GM19324 (cell line): Measurements from ENCODE around the gene CFL2.

Experiments used
- ATAC-seq: cut with Tn5 transposase; IDR thresholded peaks from one replicate; pipeline ENCODE4 v1.9.1; 2021; ENCODE audit warnings: mild to moderate bottlenecking, moderate library complexity; ENCODE audit not compliant: unreplicated experiment, low FRiP score

CFL2 gene

DNA sequence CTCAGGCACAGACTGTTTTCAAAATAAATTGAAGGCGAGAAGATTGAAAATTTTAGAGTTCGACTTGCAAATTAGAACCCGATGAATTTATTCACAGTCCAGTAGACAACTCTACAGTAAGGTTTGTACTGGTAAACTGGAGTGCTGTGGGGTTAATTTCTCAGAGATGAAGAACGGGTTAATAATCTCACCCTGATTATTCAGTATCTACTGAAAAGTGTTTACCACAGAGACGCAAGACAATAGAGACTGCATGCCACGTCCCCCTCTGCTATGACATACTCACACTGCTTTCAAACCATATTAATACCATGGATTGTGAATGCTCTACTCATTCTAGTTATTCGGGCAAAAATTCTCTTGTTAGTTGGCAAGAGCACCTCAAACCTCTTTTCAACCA is 36.1 kb downstream of the CFL2 start:
- ATAC-seq = no peak

DNA sequence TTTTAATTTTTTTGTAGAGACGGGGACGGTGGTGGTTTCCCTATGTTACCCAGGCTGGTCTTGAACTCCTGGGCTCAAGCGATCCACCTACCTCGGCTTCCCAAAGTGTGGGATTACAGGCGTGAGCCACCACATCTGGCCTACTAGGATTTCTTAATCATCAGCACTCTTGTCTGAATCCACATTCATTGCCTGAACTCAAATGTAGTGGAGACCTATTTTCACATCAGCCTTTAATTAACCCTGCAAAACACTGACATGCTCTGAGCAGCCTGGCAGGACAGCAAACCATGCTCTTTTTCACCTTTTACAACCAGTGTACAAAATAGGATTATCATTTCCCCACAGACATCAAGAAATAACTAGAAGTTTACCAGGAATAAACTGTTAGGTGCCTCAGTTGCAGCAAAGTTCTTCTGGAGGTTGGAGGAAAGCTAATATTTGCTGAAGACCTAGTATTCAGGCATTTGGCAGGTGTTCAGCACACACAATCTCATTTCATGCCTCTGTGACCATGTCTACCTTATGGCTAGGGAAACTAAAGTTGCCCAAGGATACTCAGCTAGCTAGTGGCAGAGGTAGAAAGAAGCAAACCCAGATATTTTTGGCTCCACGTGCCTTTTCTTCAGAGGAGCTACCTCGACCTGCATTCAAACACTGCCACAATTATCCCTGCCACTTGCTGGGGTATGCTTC is 37.7 kb downstream of the CFL2 start:
- no peak for ATAC-seq

DNA sequence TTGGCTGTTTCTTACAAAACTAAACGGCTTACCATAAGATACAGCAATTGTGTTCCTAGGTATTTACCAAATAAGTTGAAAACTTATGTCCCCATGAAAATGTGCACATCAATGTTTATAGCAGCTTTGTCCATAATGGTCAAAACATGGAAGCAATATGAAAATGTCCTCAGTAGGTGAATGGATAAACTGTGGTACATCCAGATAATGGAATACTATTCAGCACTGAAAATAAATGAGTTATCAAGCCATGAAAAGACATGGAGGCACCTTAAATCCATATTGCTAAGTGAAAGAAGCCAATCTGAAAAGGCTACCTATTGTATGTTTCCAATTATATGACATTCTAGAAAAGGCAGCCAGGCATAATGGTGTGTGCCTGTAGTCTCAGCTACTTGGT is 40.7 kb downstream of the CFL2 start:
- ATAC-seq = no peak

DNA sequence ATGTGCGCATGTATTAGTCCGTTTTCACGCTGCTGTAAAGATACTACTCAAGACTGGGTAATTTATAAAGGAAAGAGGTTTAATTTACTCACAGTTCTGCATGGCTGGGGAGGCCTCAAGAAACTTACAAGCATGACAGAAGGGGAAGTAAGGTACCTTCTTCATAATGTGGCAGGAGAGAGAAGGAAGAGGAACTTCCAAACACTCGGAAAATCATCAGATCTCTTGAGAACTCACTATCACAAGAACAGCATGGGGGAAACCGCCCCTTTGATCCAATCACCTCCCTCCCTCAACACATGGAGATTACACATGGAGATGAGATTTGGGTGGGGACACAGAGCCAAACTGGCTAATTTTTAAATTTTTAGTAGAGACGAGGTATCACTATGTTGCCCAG is 42.7 kb downstream of the CFL2 start:
- ATAC-seq = no peak

DNA sequence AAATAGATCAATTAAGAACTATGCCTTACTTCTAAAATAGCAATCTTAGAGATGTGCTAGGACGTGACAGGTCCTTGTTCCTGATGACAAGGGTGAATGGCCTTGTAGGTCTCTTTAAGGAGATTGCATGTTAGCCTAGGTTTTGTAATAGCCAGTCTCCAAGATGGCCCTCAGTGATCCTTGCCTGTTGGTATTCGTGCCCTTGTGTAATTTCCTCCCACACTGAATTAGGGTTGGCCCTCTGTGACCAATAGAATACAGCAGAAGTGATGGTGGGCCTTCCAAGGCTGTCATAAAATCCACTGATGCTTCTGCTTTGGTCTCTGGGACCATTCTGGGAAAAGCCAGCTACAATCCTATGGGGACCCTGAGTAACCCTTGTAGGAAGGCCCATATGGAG is 46.3 kb downstream of the CFL2 start:
- ATAC-seq = no peak

DNA sequence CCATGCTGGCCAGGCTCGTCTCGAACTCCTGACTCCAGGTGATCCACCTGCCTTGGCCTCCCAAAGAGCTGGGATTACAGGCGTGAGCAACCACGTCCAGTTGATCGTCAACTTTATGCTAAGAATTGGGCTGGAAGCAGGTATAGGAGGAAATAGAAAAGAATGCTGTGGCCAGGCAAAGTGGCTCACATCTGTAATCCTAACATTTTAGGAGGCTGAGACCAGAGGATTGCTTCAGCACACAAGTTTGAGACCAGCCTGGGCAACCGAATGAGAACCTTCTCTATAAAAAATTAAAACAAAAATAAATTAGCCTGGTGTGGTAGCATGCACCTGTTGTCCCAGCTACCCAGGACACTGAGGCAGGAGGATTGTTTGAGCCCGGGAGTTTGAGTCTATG is 47.4 kb downstream of the CFL2 start:
- ATAC-seq = no peak

DNA sequence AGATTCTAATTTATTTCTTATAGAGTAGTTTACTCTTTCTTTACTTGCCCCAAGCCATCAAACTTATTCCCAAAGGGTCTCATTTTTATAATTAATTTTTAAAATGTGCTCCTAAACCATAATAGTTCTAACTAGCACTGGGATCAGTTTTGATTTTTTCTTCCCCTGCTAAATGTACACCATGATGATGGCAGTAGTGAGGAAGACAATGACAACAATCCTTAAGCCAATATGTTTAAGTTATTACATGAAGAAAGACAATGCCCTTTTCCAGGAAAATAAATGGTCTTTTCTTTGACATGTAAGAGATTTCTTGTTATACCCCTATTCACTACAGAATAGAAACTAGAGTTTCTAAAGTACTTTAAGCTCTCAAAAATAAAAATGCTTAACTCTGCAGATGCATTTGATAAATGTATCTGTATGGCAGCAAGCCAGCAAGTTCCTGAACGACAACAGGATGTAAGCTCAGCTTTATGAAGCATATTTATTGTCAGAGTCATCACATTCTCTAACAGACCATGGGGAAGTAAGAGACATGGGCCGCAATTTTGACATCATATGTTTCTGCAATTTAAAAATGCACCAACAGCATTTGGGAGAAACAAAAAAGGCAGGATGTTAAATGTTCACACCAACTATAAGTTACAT is 48.5 kb downstream of the CFL2 start:
- no peak for ATAC-seq

DNA sequence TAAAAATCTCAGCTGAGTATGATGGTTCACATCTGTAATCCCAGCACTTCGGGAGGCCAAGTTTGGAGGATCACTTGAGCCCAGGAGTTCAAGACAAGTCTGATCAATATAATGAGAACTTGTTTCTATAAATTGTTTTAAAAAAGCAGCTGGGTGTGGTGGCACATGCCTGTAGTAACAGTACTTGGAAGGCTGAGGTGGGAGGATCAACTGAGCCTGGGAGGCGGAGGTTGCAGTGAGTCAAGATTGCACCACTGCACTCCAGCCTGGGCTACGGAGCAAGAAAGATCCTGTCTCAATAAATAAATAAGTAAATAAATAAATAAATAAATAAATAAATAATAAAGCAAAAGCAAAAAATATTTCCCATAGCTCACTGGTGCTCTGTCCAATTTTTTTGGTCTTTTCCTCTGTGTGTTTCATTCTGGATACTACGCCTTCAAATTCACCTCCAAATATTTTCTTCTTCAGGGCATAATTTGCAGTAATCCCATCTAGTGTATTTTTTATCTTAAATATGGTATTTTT is 51.8 kb downstream of the CFL2 start:
- no peak for ATAC-seq

DNA sequence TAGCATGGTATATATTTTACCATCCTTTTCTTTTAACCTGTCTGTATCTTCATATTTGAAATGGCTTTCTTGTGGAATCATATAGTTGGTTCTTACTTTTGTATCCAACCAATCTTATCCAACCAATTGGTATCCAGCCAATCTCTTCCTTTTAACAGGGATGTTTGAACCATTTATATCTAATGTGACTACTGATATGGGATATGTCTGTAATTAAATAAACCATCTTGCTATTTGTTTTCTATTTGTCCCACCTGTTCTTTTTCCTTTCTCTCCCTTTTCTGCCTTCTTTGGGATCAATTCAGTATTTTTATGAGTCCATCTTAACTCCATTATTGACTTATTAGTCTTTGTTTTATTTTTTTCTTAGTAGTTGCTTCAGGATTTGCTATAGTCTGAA is 53.6 kb downstream of the CFL2 start:
- no peak for ATAC-seq
